MCF 10A (cell line): ENCODE measurements around the gene ZNF384. TPM values are rescaled to one million over a fixed set of nuclear protein-coding genes. Genes with fewer than 3 reads are reported as not detected.
A peak's percentile ranks its signal among the peaks of the same experiment; 100 is the strongest.

ENCODE experiments used
- Bru-seq: library from RNA; stranded (reverse); fragments of 400-500 nt; gene quantifications from one replicate; lab custom pipeline; 2021; lab: Mats Ljungman, UMichigan
- BruChase-seq, 2 experiments: library from RNA; stranded (reverse); fragments of 400-500 nt; gene quantifications; one replicate each; lab custom pipeline; 2021; lab: Mats Ljungman, UMichigan
- BruUV-seq: library from RNA; stranded (reverse); fragments of 400-500 nt; replicated peaks from 2 replicates; lab custom pipeline; 2021; lab: Mats Ljungman, UMichigan
- CTCF ChIA-PET: fragments of 300-600 bp; sonication (Branson Sonifier 250); formaldehyde crosslinking; extraction: SDS; loops from one replicate; lab custom pipeline; 2021; ENCODE audit warnings: antibody characterized with exemption, inconsistent platforms; lab: Yijun Ruan, JAX
- POLR2A ChIA-PET: fragments of 300-600, 350-650 bp; sonication (Branson Sonifier 250); formaldehyde crosslinking; extraction: SDS; loops from one replicate; lab custom pipeline; 2020; ENCODE audit warnings: antibody characterized with exemption, inconsistent platforms; lab: Yijun Ruan, JAX
- DNase-seq: peaks from one replicate; pipeline ENCODE4 v3.0.0-alpha.2; 2018; ENCODE audit not compliant: unreplicated experiment
- H3K27ac Mint-ChIP-seq: one replicate; pipeline ENCODE4 v1.8.0; 2022; ENCODE audit warnings: mild to moderate bottlenecking, low read depth, mixed read lengths; ENCODE audit not compliant: unreplicated experiment
- H3K27me3 Mint-ChIP-seq: one replicate; pipeline ENCODE4 v1.8.0; 2022; ENCODE audit warnings: mixed read lengths; ENCODE audit not compliant: insufficient read depth, unreplicated experiment
- H3K36me3 Mint-ChIP-seq: one replicate; pipeline ENCODE4 v1.8.0; 2022; ENCODE audit warnings: mild to moderate bottlenecking, moderate library complexity, mixed read lengths; ENCODE audit not compliant: insufficient read depth, unreplicated experiment
- H3K4me1 Mint-ChIP-seq: one replicate; pipeline ENCODE4 v1.8.0; 2022; ENCODE audit warnings: mixed read lengths; ENCODE audit not compliant: insufficient read depth, unreplicated experiment
- H3K4me3 Mint-ChIP-seq: one replicate; pipeline ENCODE4 v1.8.0; 2022; ENCODE audit warnings: mild to moderate bottlenecking, moderate library complexity, mixed read lengths; ENCODE audit not compliant: unreplicated experiment
- H3K9me3 Mint-ChIP-seq: one replicate; pipeline ENCODE4 v1.8.0; 2022; ENCODE audit warnings: mixed read lengths; ENCODE audit not compliant: unreplicated experiment
- intact Hi-C: fragments of 100-400 bp; cut with micrococcal nuclease; formaldehyde crosslinking; loops from 2 replicates; pipeline ENCODE4 v1.14.1; 2022
- long read RNA-seq: library from polyadenylated mRNA; stranded (forward); transcript quantifications from one replicate; pipeline ENCODE4 v2.0.0, GENCODE V29; 2022
- total RNA-seq: library from RNA; stranded (reverse); gene quantifications from 2 replicates; pipeline ENCODE4 v1.2.3, GENCODE V29; 2022
- TF ChIP-seq, protein P1 (sequence below): fragments of 200-600 bp; IDR thresholded peaks from one replicate; pipeline ENCODE4 v1.8.0; 2022; ENCODE audit warnings: antibody characterized with exemption, mild to moderate bottlenecking; ENCODE audit not compliant: unreplicated experiment

The ZNF384 gene
- 62.8 and 70.8 TPM in 2 replicates for total RNA-seq
- percentile 78 among the genes with signal in this experiment for Bru-seq, nascent RNA
- percentile 77 among the genes with signal in this experiment for BruChase-seq, experiment 1, labeled RNA remaining after a 6-hour chase
- BruChase-seq, experiment 2, labeled RNA remaining after a 2-hour chase: percentile 76 among the genes with signal in this experiment
- long read RNA-seq, transcript ZNF384-203 (11 exons, 2,978 nt): minor isoform, 5 of 82 reads
- long read RNA-seq, transcript ZNF384-201 (10 exons, 3,266 nt): major isoform, 7 of 82 reads
- long read RNA-seq, partial matches to known transcripts: 29 of 82 reads
- long read RNA-seq, other reads (novel, unspliced or antisense): 40 of 82 reads

DNA sequence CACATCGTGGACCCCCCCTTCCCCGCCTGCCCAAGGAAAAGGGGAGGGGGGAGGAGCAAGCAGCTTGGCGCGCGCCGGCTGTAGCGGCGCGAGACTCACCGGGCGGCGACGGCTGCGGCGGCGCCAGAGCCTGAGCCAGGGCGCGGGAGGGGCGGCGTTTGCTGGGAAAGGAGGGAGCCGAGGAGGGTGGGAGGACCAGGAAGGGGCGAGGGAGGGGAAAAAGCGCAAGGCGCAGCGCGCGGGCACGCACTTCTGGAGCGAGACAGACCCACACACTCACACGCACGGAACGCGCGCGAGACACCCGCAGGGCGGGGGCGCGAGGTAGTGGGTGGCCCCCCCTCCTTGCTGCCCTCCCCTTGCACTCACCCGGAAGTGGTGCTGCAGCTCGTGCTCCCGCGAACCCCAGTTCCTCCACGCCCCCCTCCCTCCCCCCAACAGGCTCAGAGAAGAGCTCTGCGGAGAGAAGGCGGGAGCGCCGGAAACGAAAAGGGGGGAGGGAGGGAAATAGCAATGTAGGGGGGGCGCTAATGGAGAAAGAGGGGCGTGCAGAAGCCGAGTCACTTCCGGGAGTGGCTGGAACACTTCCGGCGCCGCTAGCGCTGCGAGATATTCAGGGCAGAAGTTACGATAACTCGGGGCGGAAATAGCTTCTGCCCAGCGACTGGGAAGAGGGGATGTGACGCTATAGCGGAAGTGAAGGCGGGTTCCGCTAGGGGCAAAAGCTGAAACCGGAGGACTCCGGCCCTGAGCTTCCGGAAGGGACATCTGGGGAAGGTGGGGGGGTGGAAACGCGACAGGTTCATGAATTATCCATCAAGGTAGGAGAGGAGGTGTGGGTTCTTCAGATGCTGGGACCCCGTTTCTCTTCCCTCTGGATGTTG lies at the start of gene ZNF384:
TSS of gene ZNF384 (minus strand) at position 377 of the 884 bp plus-strand sequence. CDS start 9,855 bp downstream, outside the sequence.
- Mint-ChIP-seq H3K4me3 (peak within 1 kb of the TSS; percentile 98), H3K4me1 (peaks cover 22% of the 10 kb centered on the region), H3K27ac (peak within 1 kb of the TSS; percentile 99), H3K9me3 (no peaks in the 10 kb centered on the region), H3K36me3 (peaks cover 25% of the 10 kb centered on the region), H3K27me3 (peaks cover 3% of the 10 kb centered on the region)
- TF ChIP-seq, protein P1, sequence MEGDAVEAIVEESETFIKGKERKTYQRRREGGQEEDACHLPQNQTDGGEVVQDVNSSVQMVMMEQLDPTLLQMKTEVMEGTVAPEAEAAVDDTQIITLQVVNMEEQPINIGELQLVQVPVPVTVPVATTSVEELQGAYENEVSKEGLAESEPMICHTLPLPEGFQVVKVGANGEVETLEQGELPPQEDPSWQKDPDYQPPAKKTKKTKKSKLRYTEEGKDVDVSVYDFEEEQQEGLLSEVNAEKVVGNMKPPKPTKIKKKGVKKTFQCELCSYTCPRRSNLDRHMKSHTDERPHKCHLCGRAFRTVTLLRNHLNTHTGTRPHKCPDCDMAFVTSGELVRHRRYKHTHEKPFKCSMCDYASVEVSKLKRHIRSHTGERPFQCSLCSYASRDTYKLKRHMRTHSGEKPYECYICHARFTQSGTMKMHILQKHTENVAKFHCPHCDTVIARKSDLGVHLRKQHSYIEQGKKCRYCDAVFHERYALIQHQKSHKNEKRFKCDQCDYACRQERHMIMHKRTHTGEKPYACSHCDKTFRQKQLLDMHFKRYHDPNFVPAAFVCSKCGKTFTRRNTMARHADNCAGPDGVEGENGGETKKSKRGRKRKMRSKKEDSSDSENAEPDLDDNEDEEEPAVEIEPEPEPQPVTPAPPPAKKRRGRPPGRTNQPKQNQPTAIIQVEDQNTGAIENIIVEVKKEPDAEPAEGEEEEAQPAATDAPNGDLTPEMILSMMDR: no peak
- POLR2A ChIA-PET: interaction anchor here (0.6 to 5.6 kb wide), 42 partner anchors 9 to 969 kb away, joined by 3 to 159 read pairs (median 4); partner anchors contain the start of genes CDCA3, COPS7A, ING4 and LPAR5
- BruUV-seq: no TSS peak
- peak; percentile 99 for DNase-seq
- intact Hi-C loops: loop anchor here (1.0 kb wide), 4 partner anchors 26 to 72 kb away; partner anchors contain the start of genes ING4 and MLF2
- CTCF ChIA-PET: interaction anchor here (0.6 to 2.0 kb wide), 18 partner anchors 10 to 455 kb away, joined by 3 to 14 read pairs (median 3); partner anchors contain the start of genes COPS7A, LPAR5 and MLF2

DNA sequence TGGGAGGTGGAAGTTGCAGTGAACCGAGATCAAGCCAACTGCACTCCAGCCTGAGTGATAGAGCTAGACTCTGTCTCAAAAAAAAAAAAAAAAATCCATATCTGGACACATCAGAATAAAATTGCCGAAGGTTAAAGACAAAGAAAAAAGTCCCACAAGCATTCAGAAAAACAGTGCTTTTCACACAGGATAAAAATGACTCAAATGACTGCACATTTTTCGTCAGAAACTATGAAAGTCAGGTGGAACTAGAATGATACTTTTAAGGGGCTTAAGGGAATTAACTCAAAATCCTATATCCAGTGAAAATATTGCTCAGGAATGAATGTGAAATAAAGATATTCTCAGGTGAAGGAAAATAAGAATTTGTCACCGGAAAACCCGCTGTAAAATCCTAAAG lies 47.6 kb upstream of the ZNF384 start:
- H3K4me1 Mint-ChIP-seq: peaks cover 9% of the 10 kb centered on the region
- ChIA-PET POLR2A (interaction anchor here (0.7 to 6.6 kb wide), 7 partner anchors 12 to 340 kb away, joined by 3 to 46 read pairs (median 5); partner anchors contain the start of genes MLF2 and ZNF384), CTCF (interaction anchor here (0.6 to 9.4 kb wide), 9 partner anchors 12 to 262 kb away, joined by 3 to 83 read pairs (median 5); partner anchors contain the start of genes MLF2 and PTMS)
- DNase-seq: no peak
- H3K27me3 Mint-ChIP-seq: no peaks in the 10 kb centered on the region
- H3K4me3 Mint-ChIP-seq: no peak overlapping the region
- H3K27ac Mint-ChIP-seq: no peak overlapping the region
- peaks cover 6% of the 10 kb centered on the region for H3K36me3 Mint-ChIP-seq
- no peaks in the 10 kb centered on the region for H3K9me3 Mint-ChIP-seq
- TF ChIP-seq, protein P1: no peak
- BruUV-seq: no TSS peak
- intact Hi-C loops: no loop called here

DNA sequence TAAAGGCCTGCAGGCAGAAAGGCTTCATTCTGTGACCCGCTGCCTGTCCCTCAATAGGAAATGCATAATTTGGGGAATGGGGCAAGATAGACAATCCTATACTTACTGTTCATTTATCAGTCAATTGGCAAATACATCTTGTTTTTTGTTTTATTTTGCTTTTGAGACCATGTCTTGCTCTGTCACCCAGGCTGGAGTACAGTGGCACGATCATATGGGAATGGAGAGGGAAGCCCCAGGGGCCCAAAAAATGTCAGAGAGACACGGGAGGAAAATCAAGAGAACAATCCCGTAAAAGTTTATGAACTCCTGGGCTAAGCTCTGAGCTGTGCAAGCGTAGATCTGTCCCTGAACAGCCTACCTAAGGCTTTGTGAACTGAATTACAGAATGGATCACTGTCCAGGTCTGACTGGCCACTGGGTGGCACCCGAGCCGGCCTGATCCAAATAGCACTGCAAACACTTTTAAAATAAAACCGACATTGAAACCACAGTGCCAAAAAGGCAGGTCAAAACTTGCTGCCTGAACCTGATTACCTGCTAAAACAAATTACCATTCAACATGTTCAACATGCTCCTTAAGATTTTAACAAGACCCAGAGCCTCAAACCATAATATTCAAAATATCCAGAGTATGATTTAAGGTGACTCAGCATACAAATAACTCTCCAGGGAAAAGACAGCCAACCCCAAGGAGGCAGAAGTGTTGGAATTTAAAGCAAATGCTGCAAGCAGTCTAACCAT lies 46.4 kb upstream of the ZNF384 start:
- H3K27me3 Mint-ChIP-seq: no peaks in the 10 kb centered on the region
- H3K9me3 Mint-ChIP-seq: no peaks in the 10 kb centered on the region
- intact Hi-C loops: loop anchor here (1.0 kb wide), 3 partner anchors 18 to 90 kb away; partner anchors contain the start of gene MLF2
- CTCF ChIA-PET: interaction anchor here (0.6 to 9.4 kb wide), 14 partner anchors 9 to 229 kb away, joined by 3 to 83 read pairs (median 4); partner anchors contain the start of genes MLF2 and SPSB2
- TF ChIP-seq, protein P1: peak; percentile 57
- POLR2A ChIA-PET: interaction anchor here (0.9 to 6.6 kb wide), 6 partner anchors 12 to 99 kb away, joined by 3 to 46 read pairs (median 5); partner anchors contain the start of genes COPS7A, MLF2 and ZNF384
- peak overlapping the region; percentile 14 for H3K27ac Mint-ChIP-seq
- peak overlapping the region; percentile 34 for H3K4me3 Mint-ChIP-seq
- peaks cover 9% of the 10 kb centered on the region for H3K4me1 Mint-ChIP-seq
- BruUV-seq: no TSS peak
- peak; percentile 85 for DNase-seq
- H3K36me3 Mint-ChIP-seq: peaks cover 16% of the 10 kb centered on the region
